Esophagus squamous epithelium (tissue), 4 donors: ENCODE measurements around the gene ULK4.

ENCODE experiments used
- POLR2A ChIP-seq, 4 donors: fragments of 450-650 bp; IDR thresholded peaks; one replicate each; pipeline ENCODE4 v1.6.1; 2017; ENCODE audit warnings: antibody characterized with exemption in 4 of 4, mild to moderate bottlenecking in 4 of 4, moderate library complexity in 3 of 4
- TF ChIP-seq, protein P1 (sequence below), 6 experiments: fragments of 450-650 bp in 4 of 6; fragments of 200-600 bp in 2 of 6; sonication (generic) in 2 of 6; IDR thresholded peaks; one replicate each; pipeline ENCODE4 v1.5.1; 2016 to 2019; ENCODE audit warnings: antibody characterized with exemption in 6 of 6, mild to moderate bottlenecking in 4 of 6, moderate library complexity in 4 of 6

DNA sequence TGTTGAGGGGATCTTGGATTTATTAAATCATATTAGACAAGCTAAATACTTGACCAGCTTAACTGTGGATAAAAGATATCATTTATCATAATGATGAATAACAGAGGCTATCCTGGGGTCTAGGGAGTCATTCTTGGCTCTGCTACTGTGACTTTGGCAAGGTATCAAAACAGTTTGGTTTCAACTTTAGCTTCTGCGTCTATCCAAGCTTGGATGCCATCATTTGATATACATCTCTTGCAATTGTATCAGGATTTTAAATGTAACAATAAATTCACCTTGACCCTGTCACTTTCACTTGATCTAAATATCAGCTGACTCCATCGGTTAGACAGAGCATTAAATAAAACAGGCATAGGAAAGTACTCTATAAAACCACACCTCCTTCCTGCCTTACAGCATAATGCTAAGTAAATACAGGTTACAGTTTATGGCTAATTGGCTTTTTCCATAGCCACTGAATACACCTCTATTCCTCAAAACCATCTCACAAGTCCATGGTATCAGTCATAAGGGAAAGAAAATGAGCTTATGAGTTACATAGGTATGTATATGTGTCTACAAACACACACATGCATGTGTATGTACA lies 499.7 kb downstream of the ULK4 start:
- no peak for TF ChIP-seq POLR2A (IDR thresholded peaks at IDR 0.05)
- TF ChIP-seq, protein P1, sequence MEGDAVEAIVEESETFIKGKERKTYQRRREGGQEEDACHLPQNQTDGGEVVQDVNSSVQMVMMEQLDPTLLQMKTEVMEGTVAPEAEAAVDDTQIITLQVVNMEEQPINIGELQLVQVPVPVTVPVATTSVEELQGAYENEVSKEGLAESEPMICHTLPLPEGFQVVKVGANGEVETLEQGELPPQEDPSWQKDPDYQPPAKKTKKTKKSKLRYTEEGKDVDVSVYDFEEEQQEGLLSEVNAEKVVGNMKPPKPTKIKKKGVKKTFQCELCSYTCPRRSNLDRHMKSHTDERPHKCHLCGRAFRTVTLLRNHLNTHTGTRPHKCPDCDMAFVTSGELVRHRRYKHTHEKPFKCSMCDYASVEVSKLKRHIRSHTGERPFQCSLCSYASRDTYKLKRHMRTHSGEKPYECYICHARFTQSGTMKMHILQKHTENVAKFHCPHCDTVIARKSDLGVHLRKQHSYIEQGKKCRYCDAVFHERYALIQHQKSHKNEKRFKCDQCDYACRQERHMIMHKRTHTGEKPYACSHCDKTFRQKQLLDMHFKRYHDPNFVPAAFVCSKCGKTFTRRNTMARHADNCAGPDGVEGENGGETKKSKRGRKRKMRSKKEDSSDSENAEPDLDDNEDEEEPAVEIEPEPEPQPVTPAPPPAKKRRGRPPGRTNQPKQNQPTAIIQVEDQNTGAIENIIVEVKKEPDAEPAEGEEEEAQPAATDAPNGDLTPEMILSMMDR (IDR thresholded peaks at IDR 0.05) = no peak
